Left ventricle myocardium inferior (tissue), 1 donor: ENCODE measurements around the gene CEP170B. TPM values are rescaled to one million over a fixed set of nuclear protein-coding genes. Genes with fewer than 3 reads are reported as not detected.
A peak's percentile ranks its signal among the peaks of the same experiment; 100 is the strongest.
"Not testable (repeated sequence)": the region's sequence is repeated elsewhere in the genome, so short reads cannot be mapped to it uniquely, and the experiment has no call there.

ENCODE experiments used
- DNase-seq: peaks from one replicate; pipeline ENCODE4 v3.0.0-alpha.2; 2020
- H3K27ac ChIP-seq: fragments of 200-600 bp; replicated peaks from 2 replicates; pipeline ENCODE4 v1.8.0; 2021
- H3K27me3 ChIP-seq: fragments of 200-600 bp; 2 replicates; pipeline ENCODE4 v1.8.0; 2021; ENCODE audit warnings: low read depth
- H3K36me3 ChIP-seq: fragments of 200-600 bp; 2 replicates; pipeline ENCODE4 v1.8.0; 2021
- H3K4me1 ChIP-seq: fragments of 200-600 bp; 2 replicates; pipeline ENCODE4 v1.8.0; 2021
- H3K4me3 ChIP-seq: fragments of 200-600 bp; 2 replicates; pipeline ENCODE4 v1.8.0; 2021; ENCODE audit warnings: mild to moderate bottlenecking, moderate library complexity
- H3K9me3 ChIP-seq: fragments of 200-600 bp; replicated peaks from 2 replicates; pipeline ENCODE4 v1.8.0; 2021
- intact Hi-C: fragments of 100-400 bp; cut with micrococcal nuclease; formaldehyde crosslinking; loops from one replicate; pipeline ENCODE4 v1.11.0; 2022
- total RNA-seq: library from RNA; stranded (reverse); fragmentation: NEBNext Ultra II Directional; extraction: Animal tissue kit (Norgen Biotek cat#: 25700); gene quantifications from one replicate; pipeline ENCODE4 v1.2.1, GENCODE V29; 2021
- TF ChIP-seq, protein P1 (sequence below): fragments of 200-600 bp; IDR thresholded peaks from 2 replicates; pipeline ENCODE4 v1.8.0; 2021; ENCODE audit warnings: antibody characterized with exemption, mild to moderate bottlenecking, borderline replicate concordance
- donor health status: DM: no; HTN: yes; CAD: no; lungs with severe emphysema.

Gene CEP170B
- total RNA-seq, 1 donor from 2014 or later = 11.7 TPM

DNA sequence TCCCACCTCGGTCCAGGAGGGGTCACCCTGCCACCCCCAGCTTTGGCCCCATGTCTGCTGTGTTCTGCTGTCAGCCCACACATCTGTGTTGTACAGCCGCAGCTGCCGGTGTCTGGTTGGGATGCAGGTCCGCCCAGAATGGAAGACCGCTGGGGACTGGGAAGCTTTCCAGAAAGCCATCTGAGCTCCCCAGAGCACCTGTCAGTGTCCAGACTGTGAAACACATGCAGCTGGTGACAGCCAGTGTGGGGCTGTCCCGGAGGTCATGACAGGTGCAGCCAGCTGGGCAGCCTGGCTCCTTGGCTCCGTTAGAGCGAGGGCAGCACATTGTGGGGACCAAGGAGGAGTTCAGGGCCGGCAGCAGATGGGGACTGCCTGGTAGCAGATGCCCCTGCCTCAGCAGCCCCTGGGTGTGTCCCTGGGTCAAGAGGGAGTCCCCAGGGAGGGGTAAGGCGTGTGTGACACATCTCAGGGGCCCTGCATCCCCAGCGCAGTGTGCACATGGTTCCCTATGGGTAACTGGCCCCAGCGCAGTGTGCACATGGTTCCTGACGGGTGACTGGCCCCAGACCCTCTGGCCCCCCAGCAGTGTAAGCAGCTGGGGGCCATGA is 16.4 kb downstream of the CEP170B start:
- Histone ChIP-seq H3K9me3 (no peaks in the 10 kb centered on the region), H3K27me3 (no peaks in the 10 kb centered on the region), H3K27ac (no peak overlapping the region), H3K36me3 (peaks cover 47% of the 10 kb centered on the region), H3K4me3 (no peak overlapping the region), H3K4me1 (peaks cover 16% of the 10 kb centered on the region)
- peak; percentile 66 for DNase-seq
- intact Hi-C loops = no loop called here
- TF ChIP-seq, protein P1, sequence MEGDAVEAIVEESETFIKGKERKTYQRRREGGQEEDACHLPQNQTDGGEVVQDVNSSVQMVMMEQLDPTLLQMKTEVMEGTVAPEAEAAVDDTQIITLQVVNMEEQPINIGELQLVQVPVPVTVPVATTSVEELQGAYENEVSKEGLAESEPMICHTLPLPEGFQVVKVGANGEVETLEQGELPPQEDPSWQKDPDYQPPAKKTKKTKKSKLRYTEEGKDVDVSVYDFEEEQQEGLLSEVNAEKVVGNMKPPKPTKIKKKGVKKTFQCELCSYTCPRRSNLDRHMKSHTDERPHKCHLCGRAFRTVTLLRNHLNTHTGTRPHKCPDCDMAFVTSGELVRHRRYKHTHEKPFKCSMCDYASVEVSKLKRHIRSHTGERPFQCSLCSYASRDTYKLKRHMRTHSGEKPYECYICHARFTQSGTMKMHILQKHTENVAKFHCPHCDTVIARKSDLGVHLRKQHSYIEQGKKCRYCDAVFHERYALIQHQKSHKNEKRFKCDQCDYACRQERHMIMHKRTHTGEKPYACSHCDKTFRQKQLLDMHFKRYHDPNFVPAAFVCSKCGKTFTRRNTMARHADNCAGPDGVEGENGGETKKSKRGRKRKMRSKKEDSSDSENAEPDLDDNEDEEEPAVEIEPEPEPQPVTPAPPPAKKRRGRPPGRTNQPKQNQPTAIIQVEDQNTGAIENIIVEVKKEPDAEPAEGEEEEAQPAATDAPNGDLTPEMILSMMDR = no peak

DNA sequence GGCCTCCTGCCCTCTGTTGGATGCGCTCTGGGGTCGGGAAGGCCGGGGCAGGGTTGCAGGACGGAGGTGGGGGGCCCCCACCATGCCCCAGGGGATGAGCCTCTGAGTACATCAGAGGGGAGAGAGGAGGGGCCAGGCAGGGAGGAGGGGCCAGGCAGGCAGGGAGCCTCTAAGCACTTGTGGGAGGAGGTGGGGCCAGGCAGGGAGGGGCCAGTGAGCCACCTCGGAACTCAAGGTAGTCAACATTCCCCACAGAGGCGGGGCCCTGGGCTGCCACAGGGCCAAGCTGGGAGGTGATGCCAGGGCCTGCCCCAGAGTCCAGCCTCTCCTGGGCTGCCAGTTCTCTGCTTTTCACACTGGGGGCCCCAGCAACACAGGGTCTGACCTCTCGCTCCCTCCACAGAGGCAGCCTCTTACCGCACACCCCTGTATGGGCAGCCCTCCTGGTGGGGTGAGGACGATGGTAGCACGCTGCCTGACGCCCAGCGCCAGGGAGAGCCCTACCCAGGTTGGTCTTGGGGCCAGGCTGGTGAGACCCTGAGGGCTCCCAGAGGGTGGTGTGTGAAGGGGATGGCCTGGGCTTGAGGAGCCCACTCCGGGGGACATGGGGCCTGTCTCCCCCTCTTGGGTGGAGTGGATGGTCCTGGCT is 17.4 kb downstream of the CEP170B start:
- no peak overlapping the region for H3K4me3 ChIP-seq
- H3K4me1 ChIP-seq = peaks cover 16% of the 10 kb centered on the region
- no peaks in the 10 kb centered on the region for H3K27me3 ChIP-seq
- TF ChIP-seq, protein P1 = no peak
- peak; percentile 14 for DNase-seq
- H3K36me3 ChIP-seq = peaks cover 57% of the 10 kb centered on the region
- intact Hi-C loops = no loop called here
- no peaks in the 10 kb centered on the region for H3K9me3 ChIP-seq
- no peak overlapping the region for H3K27ac ChIP-seq

DNA sequence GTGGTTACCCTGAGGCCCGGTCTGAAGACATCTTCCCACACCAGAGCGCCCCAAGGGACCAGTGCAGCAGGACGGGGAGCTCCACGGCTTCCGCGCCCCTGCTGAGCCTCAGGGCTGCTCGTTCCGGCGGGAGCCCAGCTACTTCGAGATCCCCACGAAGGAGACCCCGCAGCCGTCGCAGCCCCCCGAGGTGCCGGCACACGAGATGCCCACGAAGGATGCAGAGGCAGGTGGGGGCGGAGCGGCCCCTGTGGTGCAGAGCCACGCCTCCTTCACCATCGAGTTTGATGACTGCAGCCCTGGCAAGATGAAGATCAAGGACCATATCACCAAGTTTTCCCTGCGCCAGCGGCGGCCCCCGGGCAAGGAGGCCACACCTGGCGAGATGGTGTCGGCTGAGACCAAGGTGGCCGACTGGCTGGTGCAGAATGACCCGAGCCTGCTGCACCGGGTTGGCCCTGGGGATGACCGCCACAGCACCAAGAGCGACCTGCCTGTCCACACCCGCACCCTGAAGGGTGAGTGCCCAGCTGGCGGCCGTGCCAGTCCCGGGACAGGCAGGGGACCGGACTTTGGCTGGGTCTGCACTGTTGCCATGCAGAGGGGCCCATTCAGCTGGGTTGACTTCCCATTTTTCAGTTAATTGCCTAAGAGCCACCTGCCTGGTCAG is 18.1 kb downstream of the CEP170B start:
- peaks cover 16% of the 10 kb centered on the region for H3K4me1 ChIP-seq
- H3K36me3 ChIP-seq = peaks cover 60% of the 10 kb centered on the region
- peak; percentile 9 for DNase-seq
- no peak overlapping the region for H3K27ac ChIP-seq
- no peak overlapping the region for H3K4me3 ChIP-seq
- H3K9me3 ChIP-seq = no peaks in the 10 kb centered on the region
- intact Hi-C loops = no loop called here
- no peaks in the 10 kb centered on the region for H3K27me3 ChIP-seq
- TF ChIP-seq, protein P1 = no peak

DNA sequence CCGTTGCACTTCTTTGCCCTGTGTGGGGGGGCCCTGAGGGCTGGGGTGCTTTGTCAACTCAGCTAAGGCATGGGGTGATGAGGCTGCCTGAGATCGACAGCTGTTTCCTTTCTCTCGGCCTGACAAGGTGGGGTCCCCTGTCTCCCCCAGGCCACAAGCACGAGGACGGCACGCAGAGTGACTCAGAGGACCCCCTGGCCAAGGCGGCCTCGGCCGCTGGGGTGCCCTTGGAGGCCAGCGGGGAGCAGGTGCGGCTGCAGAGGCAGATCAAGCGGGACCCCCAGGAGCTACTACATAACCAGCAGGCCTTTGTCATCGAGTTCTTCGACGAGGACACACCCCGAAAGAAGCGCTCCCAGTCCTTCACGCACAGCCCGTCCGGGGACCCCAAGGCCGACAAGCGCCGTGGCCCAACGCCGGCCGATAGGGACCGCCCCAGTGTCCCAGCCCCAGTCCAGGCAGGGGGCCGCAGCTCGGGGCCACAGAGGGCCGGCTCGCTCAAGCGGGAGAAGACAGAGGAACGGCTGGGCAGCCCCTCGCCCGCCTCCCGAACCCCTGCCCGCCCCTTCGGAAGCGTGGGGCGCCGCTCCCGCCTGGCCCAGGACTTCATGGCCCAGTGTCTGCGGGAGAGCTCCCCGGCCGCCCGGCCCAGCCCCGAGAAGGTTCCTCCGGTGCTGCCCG is 18.8 kb downstream of the CEP170B start:
- H3K36me3 ChIP-seq = peaks cover 53% of the 10 kb centered on the region
- intact Hi-C loops = no loop called here
- TF ChIP-seq, protein P1 = no peak

DNA sequence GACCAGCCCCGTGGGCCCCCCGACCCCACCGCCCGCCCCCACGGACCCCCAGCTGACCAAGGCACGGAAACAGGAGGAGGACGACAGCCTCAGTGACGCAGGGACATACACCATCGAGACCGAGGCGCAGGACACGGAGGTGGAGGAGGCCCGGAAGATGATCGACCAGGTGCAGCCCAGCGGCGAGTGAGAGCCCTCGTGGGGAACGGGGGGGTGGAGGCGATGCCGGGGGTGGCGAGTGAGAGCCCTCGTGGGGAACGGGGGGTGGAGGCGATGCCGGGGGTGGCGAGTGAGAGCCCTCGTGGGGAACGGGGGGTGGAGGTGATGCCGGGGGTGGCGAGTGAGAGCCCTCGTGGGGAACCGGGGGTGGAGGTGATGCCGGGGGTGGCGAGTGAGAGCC is 19.3 kb downstream of the CEP170B start:
- H3K27me3 ChIP-seq, H3K9me3 ChIP-seq, H3K4me3 ChIP-seq, H3K27ac ChIP-seq, intact Hi-C loops: not testable (repeated sequence)
- peak; percentile 13 for DNase-seq
- H3K4me1 ChIP-seq = peaks cover 16% of the 10 kb centered on the region
- H3K36me3 ChIP-seq = peaks cover 53% of the 10 kb centered on the region

More for the DNA sequence above, 18.8 kb downstream of the CEP170B start:
- Histone ChIP-seq H3K4me3 (no peak overlapping the region), H3K9me3 (no peaks in the 10 kb centered on the region), H3K27ac (no peak overlapping the region), H3K4me1 (peaks cover 16% of the 10 kb centered on the region), H3K27me3 (no peaks in the 10 kb centered on the region)
- peak; percentile 9 for DNase-seq
